ENCODE data around the gene GDF7. TPM values are rescaled to one million over a fixed set of nuclear protein-coding genes. Genes with fewer than 3 reads are reported as not detected.

Gene GDF7
- total and polyA plus RNA-seq, 2 of the 8 experiments (the other 6 are each of a cell fraction or from before 2014, with no cell fraction given) = 0.04 to 0.06 TPM

GRCh38 chr2:20632446-20632990, 34.4 kb upstream of the GDF7 start:
- Histone ChIP-seq H4K91ac (replicated peaks; ENCODE audit: insufficient read length, low read length) (no peak overlapping the region), H2AFZ (ENCODE audit: low read length) (no peak overlapping the region), H3K14ac (ENCODE audit: insufficient read length) (no peak overlapping the region), H3K27me3 (replicated peaks in 1 of 4; ENCODE audit: control insufficient read depth in 3 of 4, extremely low read depth in 1 of 4, insufficient read depth in 3 of 4, low read length in 3 of 4) (no peaks in the 10 kb centered on the region), H3K18ac (ENCODE audit: extremely low read depth, low read length) (peak overlapping the region; percentile 7; the same call in 1 of the 2 replicates), H3K36me3 (ENCODE audit: control insufficient read depth in 2 of 4, insufficient read depth in 4 of 4, low read length in 3 of 4) (no peaks in the 10 kb centered on the region), H3K79me1 (ENCODE audit: low read depth, low read length) (peaks cover 3% of the 10 kb centered on the region), H3K9ac (replicated peaks in 1 of 4; ENCODE audit: extremely low read depth in 1 of 4, low read depth in 3 of 4, low read length in 3 of 4) (no peak overlapping the region), H2BK12ac (ENCODE audit: low read depth, low read length) (no peak overlapping the region), H3K79me2 (ENCODE audit: control insufficient read depth in 1 of 2, insufficient read depth in 2 of 2, low read length in 2 of 2) (no peaks in the 10 kb centered on the region), H3K23me2 (ENCODE audit: low read depth, low read length) (no peaks in the 10 kb centered on the region), H2BK15ac (ENCODE audit: low read length) (no peak overlapping the region), H4K8ac (ENCODE audit: extremely low read depth, insufficient read depth, low read length) (no peak overlapping the region), H4K5ac (ENCODE audit: insufficient read length, low read depth, low read length) (no peak overlapping the region), H2BK5ac (ENCODE audit: low read depth, low read length) (no peak overlapping the region), H4K20me1 (replicated peaks in 1 of 2; ENCODE audit: control insufficient read depth in 1 of 2, insufficient read depth in 2 of 2, low read length in 2 of 2) (no peaks in the 10 kb centered on the region), H3K9me3 (ENCODE audit: insufficient read depth in 2 of 2, low read depth in 1 of 2, low read length in 1 of 2) (no peaks in the 10 kb centered on the region), H3K56ac (replicated peaks; ENCODE audit: insufficient read length, low read depth, low read length) (no peak overlapping the region), H2BK120ac (replicated peaks; ENCODE audit: low read depth, low read length) (no peak overlapping the region), H3K4ac (replicated peaks; ENCODE audit: insufficient read length, low read depth, low read length) (no peak overlapping the region), H3K4me3 (ENCODE audit: extremely low read depth in 1 of 4, insufficient read depth in 2 of 4, low read depth in 3 of 4, low read length in 4 of 4) (no peak overlapping the region), H3K4me2 (ENCODE audit: insufficient read depth in 1 of 2, low read depth in 2 of 2, low read length in 2 of 2) (no peak overlapping the region), H3K27ac (ENCODE audit: low read depth, low read length) (no peak overlapping the region), H3K4me1 (replicated peaks in 1 of 4; ENCODE audit: control insufficient read depth in 3 of 4, insufficient read depth in 4 of 4, low read length in 3 of 4) (peaks cover 0 to 8% (median 3%) of the 10 kb centered on the region in 4 experiments; a peak in 4 of 7 replicates), H2BK20ac (ENCODE audit: low read length) (no peak overlapping the region), H3K23ac (ENCODE audit: insufficient read length) (no peak overlapping the region), H2AK5ac (ENCODE audit: low read depth, low read length) (no peak overlapping the region; the same call in 1 of the 2 replicates)
- TF ChIP-seq PHF8 (conservative IDR thresholded peaks at IDR 0.05; ENCODE audit: low read depth, low read length) (no peak), CEBPB (IDR thresholded peaks at IDR 0.05; ENCODE audit: low read depth, low read length) (no peak), E2F6 (IDR thresholded peaks at IDR 0.05) (no peak), ZNF274 (IDR thresholded peaks at IDR 0.05; ENCODE audit: borderline replicate concordance, extremely low read depth, low read length) (no peak), HDAC2 (IDR thresholded peaks at IDR 0.05; ENCODE audit: borderline replicate concordance in 1 of 2, low read depth in 2 of 2, low read length in 2 of 2) (no peak), EZH2 (IDR thresholded peaks at IDR 0.05; ENCODE audit: low read depth, low read length, severe bottlenecking) (no peak), CBX5 (IDR thresholded peaks at IDR 0.05; ENCODE audit: low read depth, low read length) (no peak)
- ChIA-PET POLR2A (ENCODE audit: partially characterized antibody) (interaction anchor here (0.7 to 4.8 kb wide), 5 partner anchors 11 to 185 kb away, joined by 3 to 57 read pairs (median 3); partner anchors contain the start of gene RHOB), CTCF (ENCODE audit: partially characterized antibody) (interaction anchor here (0.7 to 17.7 kb wide), 16 partner anchors 10 to 260 kb away, joined by 3 to 367 read pairs (median 18); partner anchors contain the start of gene RHOB)
- WGBS, 2 experiments (ENCODE audit: extremely low coverage in 1 of 2, insufficient coverage in 1 of 2, insufficient read length in 1 of 2, insufficient replicate concordance in 2 of 2, low coverage in 1 of 2, low lambda C conversion rate in 2 of 2, missing lambda C conversion rate in 1 of 2) = 89% methylated on average over 7 of the region's 7 CpGs; no CpG with 5 or more reads in 1 of the 2 experiments
- DNase-seq (ENCODE audit: low read depth in 1 of 2, low spot score in 2 of 2) = no peak
- no peak for FAIRE-seq

Measured in H1 (cell line).